Measurements from ENCODE around the gene ABHD10.

ABHD10 gene

GRCh38 chr3:111967068-111967467 lies 11.8 kb upstream of the ABHD10 start:
- no peak for DNase-seq

GRCh38 chr3:111967651-111968274 lies 11.1 kb upstream of the ABHD10 start:
- DNase-seq = peak; percentile 90

- DNase-seq = no peak
Observed at GRCh38 chr3:111968319-111969054, 10.3 kb upstream of the ABHD10 start.

GRCh38 chr3:111970376-111970775 lies 8.4 kb upstream of the ABHD10 start:
- no peak for DNase-seq

- DNase-seq = no peak
Observed at GRCh38 chr3:111971533-111972130, 7.2 kb upstream of the ABHD10 start.

GRCh38 chr3:111972891-111973290 lies 5.9 kb upstream of the ABHD10 start:
- DNase-seq = no peak

- no peak for DNase-seq
Observed at GRCh38 chr3:111975131-111975530, 3.7 kb upstream of the ABHD10 start.

- DNase-seq = no peak
Observed at GRCh38 chr3:111976254-111976653, 2.6 kb upstream of the ABHD10 start.

GRCh38 chr3:111979434-111980038 lies 710 bp downstream of the ABHD10 start:
- DNase-seq = no peak

GRCh38 chr3:111980716-111981456 lies 2.1 kb downstream of the ABHD10 start:
- peak; percentile 63 for DNase-seq

- DNase-seq = no peak
Observed at GRCh38 chr3:111981457-111981763, 2.6 kb downstream of the ABHD10 start.

GRCh38 chr3:111984636-111985298 lies 5.9 kb downstream of the ABHD10 start:
- no peak for DNase-seq

GRCh38 chr3:111986800-111987199 lies 8.0 kb downstream of the ABHD10 start:
- DNase-seq = no peak

GRCh38 chr3:111989061-111989678 lies 10.3 kb downstream of the ABHD10 start:
- no peak for DNase-seq

- DNase-seq = no peak
Observed at GRCh38 chr3:111993038-111993437, 14.2 kb downstream of the ABHD10 start.

GRCh38 chr3:111998636-111999483 lies 20.0 kb downstream of the ABHD10 start, which contains the start of gene TAGLN3:
Gene TAGLN3, plus strand, starts transcription at chr3:111998922. Its CDS starts 501 bp downstream, at chr3:111999423.
- no peak for DNase-seq

GRCh38 chr3:111999484-112000324 lies 20.9 kb downstream of the ABHD10 start:
- DNase-seq = no peak

- no peak for DNase-seq
Observed at GRCh38 chr3:112000367-112000771, 21.5 kb downstream of the ABHD10 start.

GRCh38 chr3:112000966-112001365 lies 22.1 kb downstream of the ABHD10 start:
- no peak for DNase-seq

- DNase-seq = no peak
Observed at GRCh38 chr3:112001526-112001925, 22.7 kb downstream of the ABHD10 start.

Data from activated CD8-positive, alpha-beta memory T cell treated with anti-CD3 and anti-CD28 coated beads for 24 hours (primary cell).